Measurements from ENCODE around the gene TMEM120B.

DNA sequence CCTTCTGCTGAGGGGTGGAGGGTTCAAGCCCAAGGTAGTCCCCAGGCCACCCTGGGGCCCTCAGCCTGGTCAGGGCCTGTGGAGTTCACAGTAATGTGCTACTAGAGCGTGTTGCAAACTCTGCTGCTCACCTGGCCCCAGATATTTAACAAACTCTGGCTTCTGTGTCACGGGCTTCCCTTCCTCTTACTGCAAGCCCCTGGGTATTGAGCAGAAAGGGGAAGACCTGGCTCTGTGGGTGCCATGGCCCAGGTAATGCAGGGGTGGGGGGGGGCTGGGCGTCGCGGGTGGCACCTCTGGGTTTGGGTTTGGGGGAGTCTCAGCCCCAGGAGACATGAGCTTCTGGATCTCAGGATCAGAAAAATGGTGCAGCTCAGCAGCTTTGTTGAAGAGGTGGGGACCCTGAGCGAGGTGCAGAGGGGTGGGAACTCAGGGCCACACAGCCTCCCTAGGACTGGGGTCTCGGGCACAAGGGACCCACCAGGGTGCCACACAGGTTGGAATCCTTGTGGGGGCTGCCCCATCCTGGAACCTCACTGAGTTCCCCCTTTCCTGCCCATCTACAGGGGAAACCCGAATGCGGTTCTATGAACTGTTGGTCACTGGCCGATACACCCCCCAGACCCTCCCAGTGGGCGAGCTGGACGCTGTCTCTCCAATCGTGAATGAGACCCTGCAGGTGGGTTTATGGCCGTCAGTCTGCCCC lies 95.2 kb downstream of the TMEM120B start:
- TF ChIP-seq POLR2A (IDR thresholded peaks at IDR 0.05) (no peak), CTCF (IDR thresholded peaks at IDR 0.05) (no peak), POLR2AphosphoS5 (IDR thresholded peaks at IDR 0.05) (no peak)

Data from breast epithelium (tissue), 3 donors.